AG08395 (cell line): ENCODE measurements around the gene MBD5.

ENCODE experiments used
- DNase-seq: peaks from one replicate; pipeline ENCODE4 v3.0.0; 2012; ENCODE audit warnings: mixed read lengths, low spot score

MBD5 gene

GRCh38 chr2:148221926-148222325, 201.0 kb downstream of the MBD5 start:
- DNase-seq: no peak

- no peak for DNase-seq
Measured at GRCh38 chr2:148231858-148232257, 211.0 kb downstream of the MBD5 start.

- no peak for DNase-seq
Measured at GRCh38 chr2:148234143-148234542, 213.3 kb downstream of the MBD5 start.

- DNase-seq: no peak
Measured at GRCh38 chr2:148237911-148238310, 217.0 kb downstream of the MBD5 start.

- peak; percentile 20 for DNase-seq
Measured at GRCh38 chr2:148238561-148238960, 217.7 kb downstream of the MBD5 start.

DNA sequence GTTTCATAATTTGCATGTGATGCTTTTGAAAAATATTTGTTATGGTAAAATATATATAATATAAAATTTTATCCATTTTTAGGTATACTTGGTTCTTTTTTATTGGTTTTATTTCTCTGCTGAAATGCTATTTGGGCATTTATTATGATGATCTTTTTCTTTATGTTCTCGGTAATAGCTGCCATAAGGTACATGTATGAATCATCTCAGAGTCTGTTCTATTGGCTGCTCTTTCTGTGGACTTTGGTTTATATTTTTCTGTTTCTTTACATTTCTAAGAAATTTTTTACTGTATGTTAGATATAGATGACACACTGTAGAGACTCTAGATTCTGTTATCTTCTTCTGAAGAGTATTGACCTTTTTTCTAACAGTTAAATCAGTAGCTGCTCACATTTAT, 219.9 kb downstream of the MBD5 start:
- DNase-seq: no peak

- DNase-seq: peak; percentile 79
Measured at GRCh38 chr2:148244593-148245292, 223.9 kb downstream of the MBD5 start.

GRCh38 chr2:148251993-148252392, 231.1 kb downstream of the MBD5 start:
- DNase-seq: no peak

DNA sequence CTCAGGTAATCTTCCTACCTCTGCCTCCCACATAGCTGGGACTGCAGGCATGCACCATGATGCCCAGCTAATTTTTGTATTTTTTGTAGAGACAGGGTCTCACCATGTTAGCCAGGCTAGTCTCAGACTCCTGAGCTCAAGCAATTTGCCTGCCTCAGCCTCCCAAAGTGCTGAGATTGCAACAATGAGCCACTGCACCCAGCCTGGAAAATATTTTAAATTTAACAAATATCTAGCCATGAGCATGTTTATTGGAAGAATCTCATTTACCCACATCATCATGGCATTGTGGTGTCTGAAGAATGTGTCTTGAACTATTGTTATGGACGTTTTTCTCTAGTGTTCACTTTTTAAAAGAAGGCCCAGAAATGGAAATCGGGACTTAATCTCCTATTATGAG, 231.8 kb downstream of the MBD5 start:
- DNase-seq: no peak

- no peak for DNase-seq
Measured at GRCh38 chr2:148253685-148254084, 232.8 kb downstream of the MBD5 start.

DNA sequence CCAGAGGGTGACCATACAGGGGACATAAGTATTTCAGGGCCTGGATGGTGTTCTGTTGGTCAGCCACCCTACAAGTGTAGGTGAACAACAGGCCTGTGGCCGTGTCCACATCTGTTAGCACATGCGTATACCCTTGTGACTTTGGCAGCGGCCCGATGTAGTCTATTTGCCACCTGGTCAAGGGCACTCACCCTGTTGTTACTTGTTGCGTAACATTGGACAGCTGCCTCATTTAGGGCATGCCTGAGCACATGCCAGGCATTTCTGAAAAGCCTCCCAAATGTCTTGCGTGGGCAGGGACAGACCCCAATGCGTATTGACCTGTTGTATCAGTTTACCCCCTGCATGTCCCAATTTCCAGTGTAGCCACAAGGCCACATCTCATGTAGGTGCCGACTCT, 235.0 kb downstream of the MBD5 start:
- no peak for DNase-seq

DNA sequence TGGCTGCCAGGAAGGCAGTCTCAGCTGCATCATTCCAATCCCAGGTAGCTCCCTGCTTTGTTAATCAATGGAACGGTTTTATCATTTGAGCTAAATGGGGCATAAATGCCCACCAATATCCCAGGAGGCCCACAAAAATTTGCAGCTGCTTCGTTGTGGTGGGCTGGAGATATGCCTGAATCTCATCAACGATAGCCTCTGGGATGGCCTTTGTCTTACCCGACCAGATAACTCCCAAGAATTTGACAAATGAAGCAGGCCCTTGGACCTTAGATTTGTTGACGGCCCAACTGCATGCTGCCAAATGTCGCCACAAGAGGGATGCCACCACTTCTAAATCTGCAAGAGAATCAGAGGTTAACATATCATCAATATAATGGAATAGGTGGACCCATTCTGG, 236.4 kb downstream of the MBD5 start:
- no peak for DNase-seq

DNA sequence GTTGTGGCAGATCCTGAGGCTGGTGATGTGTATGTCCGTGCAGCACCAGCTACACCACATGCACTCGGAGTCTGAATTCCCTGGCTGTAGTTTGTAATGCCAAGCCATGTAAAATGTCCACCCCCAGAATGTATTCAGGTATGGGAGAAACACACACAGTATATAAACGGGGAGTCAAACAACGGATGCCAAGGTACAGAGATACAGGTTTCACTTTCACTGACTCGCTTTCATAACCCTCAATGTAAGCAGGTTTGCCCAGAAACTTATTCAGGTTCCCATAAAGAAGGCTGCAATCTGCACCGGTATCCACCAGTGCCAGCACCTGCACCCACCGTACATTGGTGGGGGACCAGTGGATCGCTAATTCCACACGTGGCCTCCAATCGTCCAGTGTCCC, 237.2 kb downstream of the MBD5 start:
- DNase-seq: no peak

- no peak for DNase-seq
Measured at GRCh38 chr2:148259674-148260073, 238.8 kb downstream of the MBD5 start.

- no peak for DNase-seq
Measured at GRCh38 chr2:148263890-148264289, 243.0 kb downstream of the MBD5 start.

DNA sequence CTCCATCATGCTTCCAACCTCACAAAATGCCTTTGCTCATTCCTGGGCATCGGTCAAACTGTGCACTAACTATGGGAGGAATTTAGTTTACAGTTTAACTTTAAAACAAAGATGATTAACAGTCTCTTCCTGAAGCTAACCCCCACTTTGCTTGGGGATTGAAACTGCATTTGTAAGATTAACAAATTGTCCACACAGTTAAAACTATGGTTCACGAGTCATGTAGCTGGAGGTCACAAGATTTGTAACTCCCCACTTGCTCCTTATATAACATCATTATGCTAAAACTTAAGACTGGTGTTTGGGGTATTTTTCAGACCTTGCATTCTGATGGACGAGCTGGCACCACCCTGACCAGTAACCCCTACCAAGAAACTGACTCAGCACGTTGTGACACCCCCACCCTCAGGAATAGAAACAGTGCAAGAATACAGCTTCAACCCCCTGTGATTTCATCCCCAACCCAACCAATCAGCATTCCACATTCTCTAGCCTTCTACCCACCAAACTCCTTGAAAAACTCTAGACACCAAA, 252.3 kb downstream of the MBD5 start:
- DNase-seq: no peak

GRCh38 chr2:148279216-148279615, 258.3 kb downstream of the MBD5 start:
- DNase-seq: no peak

GRCh38 chr2:148282201-148282600, 261.3 kb downstream of the MBD5 start:
- no peak for DNase-seq

GRCh38 chr2:148292431-148292830, 271.5 kb downstream of the MBD5 start:
- DNase-seq: no peak

DNA sequence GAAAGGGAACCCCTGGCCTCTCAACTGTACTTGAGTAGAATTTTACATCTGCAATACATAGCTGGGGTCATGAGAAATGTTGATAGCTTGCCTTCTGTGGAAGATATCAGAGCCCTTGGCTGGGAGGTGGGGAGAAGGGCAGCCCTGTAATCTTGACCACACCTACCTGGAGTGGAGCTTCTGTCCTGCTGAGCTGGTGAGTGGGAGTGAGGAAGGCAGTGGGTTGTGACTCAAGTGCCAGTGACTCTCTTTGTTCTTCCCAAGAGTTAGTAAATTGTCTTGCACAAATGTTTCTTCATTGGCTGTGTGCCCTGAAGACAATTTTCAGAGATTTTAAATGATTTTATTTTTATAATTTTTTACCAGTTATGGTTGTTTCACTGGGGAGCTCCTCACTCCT, 277.3 kb downstream of the MBD5 start:
- DNase-seq: no peak

GRCh38 chr2:148299616-148300015, 278.7 kb downstream of the MBD5 start:
- DNase-seq: no peak

GRCh38 chr2:148300544-148300943, 279.7 kb downstream of the MBD5 start:
- DNase-seq: peak; percentile 13

DNA sequence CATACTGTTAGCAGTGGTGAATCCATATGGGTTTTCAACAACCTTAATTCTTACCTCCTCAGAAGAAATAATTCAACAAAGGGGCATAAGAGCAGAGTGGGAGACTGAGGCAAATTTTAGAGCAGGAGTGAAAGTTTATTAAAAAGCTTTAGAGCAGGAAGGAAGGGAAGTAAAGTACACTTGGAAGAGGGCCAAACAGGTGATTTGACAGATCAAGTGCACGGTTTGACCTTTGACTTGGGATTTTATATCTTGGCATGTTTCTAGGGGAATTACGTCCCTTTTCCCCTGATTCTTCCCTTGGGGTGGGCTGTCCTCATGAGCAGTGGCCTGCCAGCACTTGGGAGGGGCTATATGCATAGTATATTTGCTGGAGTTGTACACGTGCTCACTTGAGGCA, 280.5 kb downstream of the MBD5 start:
- no peak for DNase-seq

- no peak for DNase-seq
Measured at GRCh38 chr2:148302526-148302925, 281.6 kb downstream of the MBD5 start.
